Activated gamma-delta T cell treated with anti-CD3 and anti-CD28 coated beads, Interleukin-2, amount 50 U/mL, for 16 hours (primary cell): Measurements from ENCODE around the gene NLRP9.
"Not testable (repeated sequence)": the region's sequence is repeated elsewhere in the genome, so short reads cannot be mapped to it uniquely, and the experiment has no call there.

Experiments used
- DNase-seq: peaks from one replicate; pipeline ENCODE4 v3.0.0-alpha.2; 2020; ENCODE audit warnings: low read depth

The NLRP9 gene

DNA sequence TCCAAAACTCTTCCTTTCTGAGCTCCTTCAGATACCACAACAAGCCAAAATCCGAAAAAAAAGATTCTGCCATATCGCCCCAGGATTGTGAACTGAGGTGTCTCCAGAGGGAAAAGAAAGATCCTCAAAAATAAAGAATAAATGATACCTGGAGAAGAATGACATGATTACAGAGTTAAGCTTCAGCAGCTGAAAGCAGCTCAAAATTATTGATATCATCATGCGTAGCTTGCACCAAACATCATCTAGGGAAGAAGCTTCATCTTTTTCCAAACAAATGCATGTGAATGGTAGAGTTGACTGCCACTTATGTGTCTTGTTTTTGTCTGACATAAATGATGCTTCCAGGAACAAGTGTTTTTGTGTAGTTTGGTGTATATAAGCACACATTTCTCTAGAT lies at the start of gene NLRP9:
Gene NLRP9, minus strand, starts transcription at position 101 of the 400 bp plus-strand sequence. Its CDS starts 28 bp downstream, at position 73.
- DNase-seq = no peak

DNA sequence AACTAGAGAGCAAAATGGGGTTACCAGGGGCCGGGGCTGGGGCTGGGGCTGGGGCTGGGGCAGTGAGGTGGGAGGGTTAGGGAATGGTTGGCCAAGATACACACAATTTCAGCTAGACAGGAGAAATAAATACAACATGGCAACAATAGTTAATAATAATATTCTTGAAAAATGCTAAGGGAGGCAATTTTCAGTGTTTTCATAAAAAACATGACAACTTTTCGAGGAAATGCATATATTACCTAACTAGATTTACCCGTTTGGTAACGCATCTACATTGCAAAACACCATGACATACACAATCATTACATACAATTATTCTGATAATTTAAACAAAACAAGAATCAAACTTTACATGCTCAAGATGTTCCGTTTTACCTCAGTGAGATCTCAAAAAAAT lies 42.9 kb upstream of the NLRP9 start:
- no peak for DNase-seq

DNA sequence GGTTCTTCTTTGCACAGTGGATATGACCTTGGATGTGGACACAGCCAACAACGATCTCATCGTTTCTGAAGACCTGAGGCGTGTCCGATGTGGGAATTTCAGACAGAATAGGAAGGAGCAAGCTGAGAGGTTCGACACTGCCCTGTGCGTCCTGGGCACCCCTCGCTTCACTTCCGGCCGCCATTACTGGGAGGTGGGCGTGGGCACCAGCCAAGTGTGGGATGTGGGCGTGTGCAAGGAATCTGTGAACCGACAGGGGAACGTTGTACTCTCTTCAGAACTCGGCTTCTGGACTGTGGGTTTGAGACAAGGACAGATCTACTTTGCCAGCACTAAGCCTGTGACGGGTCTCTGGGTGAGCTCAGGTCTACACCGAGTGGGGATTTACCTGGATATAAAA lies 40.1 kb upstream of the NLRP9 start:
- no peak for DNase-seq

DNA sequence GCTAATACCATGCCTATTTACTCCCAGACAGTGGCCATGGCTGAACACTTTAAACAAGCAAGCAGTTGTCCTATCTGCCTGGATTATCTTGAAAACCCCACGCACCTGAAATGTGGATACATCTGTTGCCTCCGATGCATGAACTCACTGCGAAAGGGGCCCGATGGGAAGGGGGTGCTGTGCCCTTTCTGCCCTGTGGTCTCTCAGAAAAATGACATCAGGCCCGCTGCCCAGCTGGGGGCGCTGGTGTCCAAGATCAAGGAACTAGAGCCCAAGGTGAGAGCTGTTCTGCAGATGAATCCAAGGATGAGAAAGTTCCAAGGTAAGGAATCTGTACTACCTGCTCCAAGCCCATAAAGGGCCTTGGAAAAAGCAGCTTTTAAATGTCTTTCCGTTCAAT lies 39.3 kb upstream of the NLRP9 start:
- no peak for DNase-seq

DNA sequence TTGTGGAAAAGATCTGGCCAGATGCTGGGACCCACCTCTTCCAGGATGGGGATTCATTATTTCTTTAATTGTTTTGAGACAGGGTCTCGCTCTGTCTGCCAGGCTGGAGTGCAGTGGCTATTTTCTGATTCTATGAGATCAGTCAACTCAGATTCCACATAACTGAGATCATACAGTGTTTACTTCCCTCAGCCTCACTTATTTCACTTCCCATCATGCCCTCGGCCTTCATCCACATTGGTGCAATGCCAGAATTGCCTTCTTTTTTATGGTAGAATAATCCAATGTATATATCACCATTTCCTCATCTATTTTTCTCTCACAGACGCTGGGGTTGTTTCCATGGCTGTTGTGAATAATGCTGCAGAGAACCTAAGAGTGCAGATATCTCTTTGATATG lies 31.4 kb upstream of the NLRP9 start:
- not testable (repeated sequence) for DNase-seq

DNA sequence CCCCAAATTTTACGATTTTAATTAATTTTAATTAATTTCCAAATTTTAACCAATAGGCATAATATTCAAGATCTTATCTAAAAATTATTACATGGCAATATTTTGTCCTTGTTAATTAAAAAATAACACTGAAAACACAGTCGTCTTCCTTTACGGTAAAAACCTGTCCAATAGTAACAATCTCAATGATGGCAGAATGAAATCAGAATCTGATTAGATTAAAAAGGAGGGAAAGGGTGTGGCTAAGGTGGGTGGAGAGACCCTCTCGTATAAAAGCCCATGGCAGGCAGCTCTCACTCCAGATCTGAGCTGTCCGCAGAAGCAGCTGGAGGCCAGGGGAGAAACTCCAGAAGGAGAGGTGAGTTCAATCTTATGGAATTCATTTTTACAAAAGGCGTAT lies 30.6 kb upstream of the NLRP9 start, which contains the start of gene RFPL4AL1:
Gene RFPL4AL1, plus strand, starts transcription at position 301 of the 400 bp plus-strand sequence. CDS start 2,687 bp downstream, outside the sequence.
- not testable (repeated sequence) for DNase-seq

DNA sequence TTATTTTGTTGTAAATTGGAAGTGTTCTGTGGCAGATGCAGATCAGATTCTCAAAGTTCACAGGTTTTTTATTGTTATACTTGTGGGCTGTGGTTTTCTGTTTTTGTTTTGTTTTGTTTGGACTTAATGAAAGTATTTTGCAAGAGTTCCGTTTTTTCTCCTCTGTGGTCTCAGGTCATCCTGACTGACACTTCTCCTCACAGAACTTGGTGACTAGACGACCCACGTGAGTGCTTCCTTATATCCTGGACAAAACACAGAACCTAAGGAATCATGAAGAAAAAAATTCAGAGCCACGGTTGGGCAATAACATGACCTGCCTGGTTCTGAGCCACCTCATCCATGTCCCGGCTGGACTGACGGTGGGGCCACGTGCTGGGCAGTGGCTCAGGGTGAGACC lies 28.3 kb upstream of the NLRP9 start:
- DNase-seq = no peak

DNA sequence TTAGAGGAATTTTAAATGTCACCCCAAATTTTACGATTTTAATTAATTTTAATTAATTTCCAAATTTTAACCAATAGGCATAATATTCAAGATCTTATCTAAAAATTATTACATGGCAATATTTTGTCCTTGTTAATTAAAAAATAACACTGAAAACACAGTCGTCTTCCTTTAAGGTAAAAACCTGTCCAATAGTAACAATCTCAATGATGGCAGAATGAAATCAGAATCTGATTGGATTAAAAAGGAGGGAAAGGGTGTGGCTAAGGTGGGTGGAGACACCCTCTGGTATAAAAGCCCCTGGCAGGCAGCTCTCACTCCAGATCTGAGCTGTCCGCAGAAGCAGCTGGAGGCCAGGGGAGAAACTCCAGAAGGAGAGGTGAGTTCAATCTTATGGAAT lies 20.6 kb upstream of the NLRP9 start, which contains the start of gene RFPL4A:
Gene RFPL4A, plus strand, starts transcription at position 301 of the 400 bp plus-strand sequence. CDS start 2,704 bp downstream, outside the sequence.
- not testable (repeated sequence) for DNase-seq

DNA sequence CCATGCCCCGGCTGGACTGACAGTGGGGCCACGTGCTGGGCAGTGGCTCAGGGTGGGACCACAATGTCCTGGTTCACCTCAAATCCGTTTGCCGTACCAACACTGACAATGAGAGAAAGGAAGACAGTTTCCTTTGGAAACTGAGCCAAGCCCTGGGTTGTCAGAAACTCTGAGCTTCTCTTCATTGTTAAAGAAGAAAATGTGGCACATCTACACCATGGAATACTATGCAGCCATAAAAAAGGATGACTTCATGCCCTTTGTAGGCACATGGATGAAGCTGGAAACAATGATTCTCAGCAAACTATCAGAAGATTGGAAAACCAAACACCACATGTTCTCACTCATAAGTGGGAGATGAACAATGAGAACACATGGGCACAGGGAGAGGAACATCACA lies 18.6 kb upstream of the NLRP9 start:
- not testable (repeated sequence) for DNase-seq

DNA sequence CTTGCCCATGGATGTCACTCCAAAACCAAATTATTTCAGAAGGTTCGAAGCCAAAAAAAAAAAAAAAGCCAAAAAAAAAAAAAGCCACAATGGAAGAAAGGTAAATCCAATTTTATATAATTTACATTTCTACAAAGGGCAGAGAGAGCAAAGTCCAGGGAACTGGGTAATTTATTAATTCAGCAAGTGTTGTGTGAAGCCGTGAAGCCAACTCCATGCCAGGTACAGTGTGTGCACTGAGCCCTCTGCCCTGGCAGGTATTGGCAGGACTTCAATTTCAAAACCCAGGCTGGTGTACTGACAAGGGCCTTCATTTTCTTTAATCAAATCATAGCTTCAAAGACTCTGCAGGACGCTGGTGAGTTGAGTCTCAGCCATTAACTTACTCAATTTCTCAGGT lies 15.2 kb upstream of the NLRP9 start:
- no peak for DNase-seq

DNA sequence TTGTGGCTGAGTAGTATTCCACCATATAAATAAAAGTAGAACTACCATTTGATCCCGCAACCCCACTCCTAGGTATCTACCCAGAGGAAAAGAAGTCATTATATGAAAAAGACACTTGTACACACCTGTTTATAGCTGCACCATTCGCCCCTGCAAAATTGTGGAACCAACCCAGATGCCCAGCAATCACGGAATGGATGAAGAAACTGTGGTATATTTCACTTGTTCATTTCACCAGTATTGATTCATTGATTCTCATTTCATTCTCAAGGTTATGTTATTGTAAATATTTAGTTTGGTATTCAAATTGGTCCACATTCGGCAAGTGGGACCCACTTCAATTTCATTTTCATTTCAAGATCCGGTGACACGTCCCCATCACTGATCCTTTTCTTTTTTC lies 12.5 kb upstream of the NLRP9 start:
- DNase-seq = no peak

DNA sequence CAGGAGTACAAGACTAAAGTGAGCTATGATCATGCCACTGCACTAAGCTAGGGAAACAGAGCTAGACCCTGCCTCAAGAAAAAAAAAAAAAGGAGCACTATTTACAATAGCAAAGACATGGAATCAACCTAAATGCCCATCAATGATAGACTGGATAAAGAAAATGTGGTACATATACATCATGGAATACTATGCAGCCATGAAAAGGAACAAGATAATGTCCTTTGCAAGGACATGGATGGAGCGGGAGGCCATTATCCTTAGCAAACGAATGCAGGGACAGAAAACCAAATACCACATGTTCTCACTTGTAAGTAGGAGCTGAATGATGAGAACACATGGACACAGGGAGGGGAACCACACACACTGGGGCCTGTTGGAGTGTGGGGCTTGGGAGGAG lies 7.8 kb downstream of the NLRP9 start:
- DNase-seq = not testable (repeated sequence)

DNA sequence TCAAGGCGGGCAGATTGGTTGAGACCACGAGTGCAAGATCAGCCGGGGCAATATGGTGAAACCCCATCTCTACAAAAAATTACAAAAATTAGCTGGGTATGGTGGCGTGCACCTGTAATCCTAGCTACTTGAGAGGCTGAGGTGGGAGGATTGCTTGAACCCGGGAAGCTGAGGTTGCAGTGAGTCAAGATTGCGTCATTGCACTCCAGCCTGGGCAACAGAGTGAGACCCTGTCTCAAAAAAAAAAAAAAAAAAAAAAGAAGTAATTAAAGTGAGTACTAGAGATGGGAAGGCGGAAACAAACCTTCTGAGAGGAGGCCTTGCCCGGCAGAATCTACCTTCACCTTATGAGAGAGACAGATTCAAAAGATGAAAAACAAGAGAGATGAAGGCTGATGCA lies 14.7 kb downstream of the NLRP9 start:
- DNase-seq = no peak

DNA sequence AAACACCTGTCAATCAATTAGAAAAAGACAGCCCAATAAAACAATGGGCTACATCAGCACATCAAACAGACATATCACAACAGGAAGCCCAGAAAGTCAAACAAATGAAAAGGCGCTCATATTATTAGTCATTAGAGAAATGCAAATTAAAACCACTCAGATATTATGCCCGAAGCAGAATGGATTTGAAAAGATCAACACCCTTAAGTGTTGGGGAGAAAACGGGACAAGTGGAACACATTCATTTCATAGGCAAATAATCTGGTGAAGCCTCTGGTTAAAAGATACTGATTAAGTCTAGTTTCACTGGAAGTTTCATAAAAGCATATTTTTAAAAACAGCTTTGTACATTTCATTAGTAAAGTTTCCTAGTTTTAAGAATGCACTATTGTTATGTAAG lies 17.4 kb downstream of the NLRP9 start:
- no peak for DNase-seq

DNA sequence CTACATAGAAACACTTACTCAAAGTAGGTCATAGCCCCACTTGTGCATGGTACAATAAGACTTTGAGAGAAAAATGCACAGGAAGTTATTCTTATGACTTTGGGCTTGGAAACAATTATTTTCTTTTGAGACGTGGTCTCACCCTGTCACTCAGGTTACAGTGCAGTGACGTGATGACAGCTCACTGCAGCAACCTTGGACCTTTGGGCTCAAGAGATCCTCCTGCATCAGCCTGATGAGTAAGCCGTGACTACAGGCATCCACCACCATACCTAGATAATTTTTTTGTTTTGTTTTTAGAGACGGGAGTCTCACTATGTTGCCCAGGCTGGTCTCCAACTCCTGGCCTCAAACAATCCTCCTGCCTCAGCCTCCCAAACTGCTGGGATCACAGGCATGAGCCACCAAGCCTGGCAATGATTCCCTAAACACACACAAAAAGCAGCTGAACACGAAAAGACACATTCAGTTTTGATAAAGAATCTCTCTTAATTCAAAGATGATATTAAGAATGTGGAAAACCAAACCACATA lies 17.9 kb downstream of the NLRP9 start:
- no peak for DNase-seq

DNA sequence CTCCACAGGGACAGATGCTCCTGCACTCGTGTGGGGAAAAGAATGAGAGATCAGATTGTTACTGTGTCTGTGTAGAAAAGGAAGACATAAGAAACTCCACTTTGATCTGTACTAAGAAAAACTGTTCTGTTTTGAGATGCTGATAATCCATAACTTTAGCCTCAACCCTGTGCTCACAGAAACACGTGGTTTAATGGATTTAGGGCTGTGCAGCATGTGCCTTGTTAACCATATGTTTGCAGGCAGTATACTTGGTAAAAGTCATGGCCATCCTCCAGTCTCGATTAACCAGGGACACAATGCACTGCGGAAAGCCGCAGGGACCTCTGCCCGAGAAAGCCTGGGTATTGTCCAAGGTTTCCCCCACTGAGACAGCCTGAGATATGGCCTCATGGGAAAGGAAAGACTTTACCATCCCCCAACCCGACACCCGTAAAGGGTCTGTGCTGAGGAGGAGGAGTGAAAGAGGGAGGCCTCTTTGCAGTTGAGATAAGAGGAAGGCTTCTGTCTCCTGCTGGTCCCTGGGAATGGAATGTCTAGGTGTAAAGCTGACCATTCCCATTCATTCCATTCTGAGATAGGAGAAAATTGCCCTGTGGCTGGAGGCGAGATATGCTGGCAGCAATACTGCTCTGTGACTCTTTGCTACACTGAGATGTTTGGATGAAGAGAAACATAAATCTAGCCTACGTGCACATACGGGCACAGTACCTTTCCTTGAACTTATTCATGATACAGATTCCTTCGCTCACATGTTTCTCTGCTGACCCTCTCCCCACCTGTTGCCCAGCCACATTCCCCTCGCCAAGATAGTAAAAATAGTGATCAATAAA lies 20.1 kb downstream of the NLRP9 start:
- DNase-seq = not testable (repeated sequence)

DNA sequence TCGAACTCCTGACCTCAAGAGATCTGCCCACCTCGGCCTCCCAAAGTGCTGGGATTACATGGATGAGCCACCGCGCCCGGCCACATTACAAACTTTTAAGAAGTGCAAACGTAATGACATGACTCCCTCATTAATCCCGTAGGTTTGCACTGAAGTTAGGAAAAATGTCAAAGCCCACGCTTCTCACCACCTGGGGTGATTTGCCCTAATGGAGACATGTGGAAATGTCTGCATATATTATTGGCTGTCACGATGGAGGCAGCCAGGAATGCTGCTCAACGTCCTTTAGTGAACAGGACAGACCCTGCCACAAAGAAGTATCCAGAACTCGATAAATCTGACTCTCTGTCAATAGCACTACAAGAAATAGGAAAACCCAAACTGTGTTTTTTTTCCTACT lies 21.0 kb downstream of the NLRP9 start:
- no peak for DNase-seq

DNA sequence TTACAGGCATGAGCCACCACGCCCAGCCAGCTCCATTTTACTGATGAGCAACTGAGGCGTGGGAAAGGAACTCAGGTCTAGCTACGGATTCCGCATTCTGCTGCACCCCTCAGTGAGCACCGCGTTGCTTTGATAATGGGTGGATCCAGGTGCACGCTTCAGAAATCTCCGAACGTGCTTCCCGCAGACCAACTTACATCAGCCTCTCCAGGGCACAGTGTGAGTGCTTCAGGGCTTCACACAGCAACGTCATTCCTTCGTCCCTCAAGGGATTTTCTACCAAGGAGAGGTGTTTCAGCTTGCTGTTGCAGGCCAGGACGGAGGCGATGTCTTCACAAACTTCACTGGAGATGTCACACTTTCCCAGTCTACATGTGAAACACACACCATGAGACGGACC lies 21.7 kb downstream of the NLRP9 start:
- DNase-seq = no peak

DNA sequence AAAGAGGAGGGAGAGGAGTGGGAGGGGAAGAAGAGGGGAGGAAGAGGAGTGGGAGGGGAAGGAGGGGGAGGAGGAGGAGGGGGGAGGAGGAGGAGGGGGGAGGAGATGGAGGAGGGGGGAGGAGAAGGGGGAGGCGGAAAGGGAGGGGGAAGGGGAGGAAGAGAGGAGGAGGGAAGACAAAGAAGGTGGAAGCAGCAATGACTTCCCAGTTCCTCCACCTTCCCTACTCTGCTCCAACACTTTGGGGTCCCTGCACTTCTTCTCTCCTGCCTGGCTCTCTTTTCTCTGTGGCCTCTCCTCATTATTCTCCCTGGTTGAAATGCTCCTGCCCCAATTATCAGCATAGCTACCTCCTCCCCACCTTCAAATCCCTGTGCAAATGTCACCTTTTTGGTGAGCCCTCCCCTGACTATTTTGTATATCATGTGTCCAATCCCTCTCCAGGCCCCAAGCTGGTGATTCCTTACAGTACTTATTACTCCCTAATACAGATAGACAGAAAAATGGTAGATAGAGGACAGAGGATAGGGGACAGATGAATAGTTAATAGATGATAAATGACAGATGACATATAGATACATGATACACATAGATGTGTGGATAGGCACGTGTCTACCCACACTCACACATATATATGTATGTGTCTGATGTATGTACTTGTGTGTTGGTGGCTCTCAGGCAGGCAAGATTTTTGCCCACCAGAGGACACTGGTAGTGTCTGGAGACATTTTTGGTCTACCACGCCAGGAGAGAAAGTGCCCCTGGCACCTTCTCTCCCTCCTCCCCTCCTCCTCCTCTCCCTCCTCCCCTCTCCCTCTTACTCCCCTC lies 25.2 kb downstream of the NLRP9 start:
- no peak for DNase-seq

DNA sequence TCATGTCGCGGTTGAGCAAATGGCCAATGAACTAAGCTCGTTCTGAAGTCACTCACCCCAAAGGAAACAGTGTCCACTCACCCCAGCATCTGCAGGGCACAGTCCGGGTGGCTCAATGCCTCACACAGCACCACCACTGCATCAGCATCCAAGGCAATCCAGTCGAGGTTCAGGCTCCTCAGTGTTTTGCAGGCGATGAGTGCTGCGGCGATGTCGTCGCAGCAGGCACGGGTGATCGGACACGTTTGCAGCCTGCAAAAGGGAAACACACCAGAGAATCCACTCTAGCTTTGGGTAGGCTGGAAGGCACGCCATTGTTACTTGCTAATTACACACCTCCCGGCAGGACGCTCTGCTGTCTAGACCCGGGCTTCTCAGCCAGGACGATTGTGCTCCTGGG lies 26.5 kb downstream of the NLRP9 start:
- DNase-seq = no peak

DNA sequence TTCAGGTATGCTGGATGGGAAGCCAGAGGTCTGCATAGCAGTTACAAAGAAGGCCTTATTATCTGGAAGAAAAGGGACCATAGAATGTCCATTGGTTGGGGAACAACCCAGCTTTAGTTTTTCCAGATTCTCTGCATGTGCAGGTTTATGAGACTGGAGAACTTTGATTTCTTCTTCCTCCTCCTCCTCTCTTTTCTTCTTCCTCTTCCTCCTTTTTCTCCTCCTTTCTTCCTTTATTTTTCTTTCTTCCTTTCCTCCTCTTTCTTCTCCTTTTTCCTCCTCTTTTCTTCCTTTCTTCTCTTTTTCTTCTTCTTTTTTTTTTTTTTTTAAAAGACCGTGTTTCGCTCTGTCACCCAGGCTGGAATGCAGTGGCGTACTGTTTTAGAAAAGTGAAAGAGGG lies 32.2 kb downstream of the NLRP9 start:
- DNase-seq = no peak

DNA sequence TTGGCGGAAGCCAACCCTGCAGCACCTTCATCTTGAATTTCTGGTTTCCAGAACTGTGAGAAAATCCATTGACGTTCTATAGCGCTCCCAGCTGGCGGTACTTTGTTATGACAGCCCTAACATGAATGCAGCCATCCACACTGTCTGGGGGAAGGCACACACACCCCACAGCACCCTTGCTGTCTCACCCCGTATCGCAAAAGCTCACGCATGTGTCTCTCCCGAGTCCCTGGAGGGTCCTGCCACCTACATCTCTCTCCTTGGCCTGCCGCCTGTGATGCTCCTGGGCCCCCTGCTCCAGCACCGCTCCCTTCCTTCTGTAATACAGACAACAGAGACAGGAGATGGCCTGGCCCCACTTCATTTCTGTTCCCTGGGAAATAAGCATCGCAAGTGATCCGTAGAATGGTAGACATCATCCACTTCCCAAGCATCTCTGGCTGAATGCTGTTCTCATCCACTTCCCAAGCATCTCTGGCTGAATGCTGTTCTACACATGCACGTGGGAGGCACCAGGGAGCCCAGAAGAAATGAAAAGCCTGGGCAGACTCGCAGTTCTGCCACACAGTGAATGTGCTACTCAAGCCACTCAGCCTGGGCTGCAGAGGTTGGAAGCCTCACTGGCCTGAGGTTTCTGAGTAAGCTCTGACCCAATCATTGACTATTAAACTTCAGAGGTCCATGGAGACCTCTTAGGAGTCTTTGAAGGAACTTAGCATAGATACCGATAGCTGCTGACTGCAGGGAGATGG lies 33.5 kb downstream of the NLRP9 start:
- DNase-seq = no peak
